Stimulated activated naive CD8-positive, alpha-beta T cell treated with anti-CD3 and anti-CD28 coated beads, Interleukin-15, Interleukin-2, amounts not matched to agents 100 ng/mL and 50 ng/mL, for 24 hours (primary cell): ENCODE data around the gene CD40LG.
A peak's percentile ranks its signal among the peaks of the same experiment; 100 is the strongest.

ENCODE experiments used
- H3K27ac Mint-ChIP-seq: one replicate; pipeline ENCODE4 v1.8.0; 2021; ENCODE audit warnings: mild to moderate bottlenecking, mixed read lengths
- H3K27me3 Mint-ChIP-seq: one replicate; pipeline ENCODE4 v1.8.0; 2021; ENCODE audit warnings: mixed read lengths
- H3K36me3 Mint-ChIP-seq: one replicate; pipeline ENCODE4 v1.8.0; 2021; ENCODE audit warnings: low read depth, mixed read lengths
- H3K4me1 Mint-ChIP-seq: one replicate; pipeline ENCODE4 v1.8.0; 2021; ENCODE audit warnings: low read depth, mixed read lengths
- H3K4me3 Mint-ChIP-seq: one replicate; pipeline ENCODE4 v1.8.0; 2021; ENCODE audit warnings: mild to moderate bottlenecking, mixed read lengths
- H3K9me3 Mint-ChIP-seq: one replicate; pipeline ENCODE4 v1.8.0; 2021; ENCODE audit warnings: mixed read lengths

Gene CD40LG

DNA sequence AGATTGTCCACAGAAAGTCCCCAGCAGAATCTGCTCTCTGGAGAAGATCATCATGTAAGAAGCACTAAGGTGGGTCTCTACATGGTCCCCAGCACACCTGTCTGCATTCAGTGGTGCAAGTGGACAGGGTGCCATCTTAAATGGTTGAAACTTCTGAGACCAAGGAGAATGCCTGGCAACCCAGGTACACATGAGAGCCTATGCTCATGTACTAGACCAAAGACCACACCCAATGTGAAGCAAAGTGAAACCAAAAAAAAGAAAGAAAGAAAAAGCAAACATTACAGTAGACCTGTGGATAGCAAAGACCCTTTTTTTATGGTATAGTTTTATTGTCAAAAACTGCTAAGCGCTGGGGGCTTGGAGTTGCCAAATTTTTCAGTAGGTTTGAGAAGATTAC lies 15.0 kb downstream of the CD40LG start:
- Mint-ChIP-seq H3K36me3 (peaks cover 59% of the 10 kb centered on the region), H3K27me3 (no peaks in the 10 kb centered on the region), H3K4me1 (peaks cover 63% of the 10 kb centered on the region), H3K9me3 (peaks cover 9% of the 10 kb centered on the region), H3K4me3 (no peak overlapping the region), H3K27ac (no peak overlapping the region)

DNA sequence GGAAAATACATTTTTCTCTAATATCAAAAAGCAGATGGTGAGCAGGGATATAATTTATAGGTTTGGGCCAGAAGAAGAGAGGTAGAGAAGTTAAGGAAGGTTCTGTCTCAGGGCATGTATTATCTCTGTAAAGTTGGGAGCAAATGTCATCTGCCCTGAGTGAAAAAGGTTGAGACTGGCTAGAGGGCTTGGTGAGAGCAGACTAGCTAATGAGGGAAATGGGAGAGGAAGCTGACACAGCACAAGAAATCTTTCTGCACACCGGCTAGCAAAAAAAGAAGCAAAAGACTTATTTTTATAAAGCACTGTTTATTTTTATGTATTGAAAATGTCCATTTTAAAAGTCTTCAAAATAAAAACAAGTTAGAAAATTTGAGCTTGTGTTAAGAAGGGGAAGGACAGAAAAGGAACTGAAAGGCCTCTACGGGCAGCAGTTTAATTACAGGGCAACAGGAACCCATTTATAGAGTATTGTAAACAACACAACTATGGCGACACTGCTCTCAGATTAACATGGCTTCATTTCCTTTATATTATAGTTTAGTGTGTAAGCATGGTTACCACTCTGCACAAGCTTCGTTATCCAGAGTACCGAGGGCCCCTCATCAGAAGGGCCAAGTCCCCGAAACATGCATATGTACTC lies 17.4 kb downstream of the CD40LG start:
- peaks cover 52% of the 10 kb centered on the region for H3K4me1 Mint-ChIP-seq
- H3K9me3 Mint-ChIP-seq: peaks cover 9% of the 10 kb centered on the region
- peaks cover 64% of the 10 kb centered on the region for H3K36me3 Mint-ChIP-seq
- no peak overlapping the region for H3K27ac Mint-ChIP-seq
- H3K4me3 Mint-ChIP-seq: no peak overlapping the region
- no peaks in the 10 kb centered on the region for H3K27me3 Mint-ChIP-seq

DNA sequence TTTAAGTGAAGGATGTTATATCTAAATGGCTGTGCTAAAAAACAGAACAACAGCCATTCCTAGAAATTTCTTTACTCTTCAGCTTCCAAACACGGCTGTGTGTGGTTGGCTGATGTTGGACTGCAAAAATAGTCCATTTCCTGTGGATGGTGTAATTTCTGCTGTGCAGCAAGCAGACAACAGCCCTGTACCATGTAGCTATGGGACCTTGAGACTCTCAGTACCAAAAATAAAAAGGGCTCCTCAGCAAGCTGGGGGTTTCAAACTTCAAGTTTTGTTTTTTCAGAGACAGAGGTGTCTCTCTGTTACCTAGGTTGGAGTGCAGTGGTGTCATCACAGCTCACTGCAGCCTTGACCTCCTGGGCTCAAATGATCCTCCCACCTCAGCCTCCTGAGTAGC lies 18.1 kb downstream of the CD40LG start:
- Mint-ChIP-seq H3K36me3 (peaks cover 63% of the 10 kb centered on the region), H3K27me3 (no peaks in the 10 kb centered on the region), H3K4me3 (no peak overlapping the region), H3K9me3 (peaks cover 9% of the 10 kb centered on the region), H3K4me1 (peaks cover 53% of the 10 kb centered on the region), H3K27ac (no peak overlapping the region)

DNA sequence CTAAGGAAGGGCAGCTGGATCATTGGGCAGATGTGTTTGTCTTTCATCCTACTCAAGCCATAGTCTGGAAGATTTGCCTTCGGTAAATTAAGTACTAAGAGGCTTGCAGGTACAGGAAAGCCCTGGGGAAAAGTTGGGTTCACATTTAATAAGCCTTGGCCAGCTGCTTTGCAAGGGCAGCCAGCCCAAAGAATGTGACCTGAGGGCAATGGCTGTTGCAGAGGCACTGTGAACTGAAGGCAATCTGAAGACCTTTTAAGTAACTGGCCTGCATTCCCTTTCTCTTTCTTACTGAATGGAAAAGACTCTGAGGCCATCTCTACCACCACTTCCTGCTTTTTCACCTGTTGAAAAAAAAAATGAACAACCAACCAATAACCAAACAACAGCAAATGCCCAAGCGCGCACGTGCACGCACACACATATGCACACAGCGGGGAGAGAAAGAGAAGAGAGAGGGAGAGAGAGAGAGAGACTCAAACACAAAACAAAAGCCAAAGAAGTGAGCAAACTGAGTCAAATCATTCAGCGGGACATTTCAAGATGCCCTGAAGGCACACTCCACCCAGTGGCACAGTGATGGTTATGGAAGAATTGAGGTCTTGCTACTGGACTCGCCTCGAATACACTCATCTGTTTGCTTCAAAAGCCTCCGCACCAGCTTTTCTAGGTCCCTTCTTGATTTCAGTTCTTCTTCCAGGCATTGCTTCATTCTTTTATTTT lies 19.6 kb downstream of the CD40LG start:
- H3K36me3 Mint-ChIP-seq: peaks cover 74% of the 10 kb centered on the region
- H3K9me3 Mint-ChIP-seq: peaks cover 9% of the 10 kb centered on the region
- no peaks in the 10 kb centered on the region for H3K27me3 Mint-ChIP-seq
- H3K27ac Mint-ChIP-seq: peak overlapping the region; percentile 42
- H3K4me1 Mint-ChIP-seq: peaks cover 58% of the 10 kb centered on the region
- H3K4me3 Mint-ChIP-seq: no peak overlapping the region

DNA sequence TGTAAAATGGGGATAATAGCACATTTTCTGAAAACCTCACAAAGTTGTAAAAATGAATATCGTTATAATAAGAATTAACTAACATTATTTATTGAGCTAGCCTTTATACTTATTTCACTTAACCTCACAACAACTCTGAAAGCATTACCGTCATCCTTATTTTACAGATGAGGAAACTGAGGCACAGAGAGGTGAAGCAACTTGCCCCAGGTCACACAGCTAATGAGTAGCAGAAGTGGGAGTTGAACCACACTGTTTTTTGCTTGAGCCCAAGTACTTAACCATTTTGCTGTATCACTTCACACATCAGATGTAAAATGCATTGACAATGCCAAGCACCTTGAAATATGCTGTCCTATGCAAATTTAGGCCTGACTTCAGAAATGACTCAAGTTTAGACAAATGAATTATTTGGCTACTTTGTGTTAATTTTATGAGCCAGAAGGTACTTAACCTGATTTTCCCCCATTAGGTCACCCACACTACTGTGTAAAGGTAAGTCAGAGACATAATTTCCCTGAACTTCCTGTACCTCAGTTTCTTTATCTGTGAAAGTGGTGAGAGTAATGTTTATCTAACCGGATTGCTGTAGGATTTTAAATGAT lies 23.1 kb downstream of the CD40LG start:
- no peak overlapping the region for H3K4me3 Mint-ChIP-seq
- H3K4me1 Mint-ChIP-seq: peaks cover 66% of the 10 kb centered on the region
- peaks cover 74% of the 10 kb centered on the region for H3K36me3 Mint-ChIP-seq
- H3K27me3 Mint-ChIP-seq: no peaks in the 10 kb centered on the region
- H3K27ac Mint-ChIP-seq: peak overlapping the region; percentile 72
- no peaks in the 10 kb centered on the region for H3K9me3 Mint-ChIP-seq

DNA sequence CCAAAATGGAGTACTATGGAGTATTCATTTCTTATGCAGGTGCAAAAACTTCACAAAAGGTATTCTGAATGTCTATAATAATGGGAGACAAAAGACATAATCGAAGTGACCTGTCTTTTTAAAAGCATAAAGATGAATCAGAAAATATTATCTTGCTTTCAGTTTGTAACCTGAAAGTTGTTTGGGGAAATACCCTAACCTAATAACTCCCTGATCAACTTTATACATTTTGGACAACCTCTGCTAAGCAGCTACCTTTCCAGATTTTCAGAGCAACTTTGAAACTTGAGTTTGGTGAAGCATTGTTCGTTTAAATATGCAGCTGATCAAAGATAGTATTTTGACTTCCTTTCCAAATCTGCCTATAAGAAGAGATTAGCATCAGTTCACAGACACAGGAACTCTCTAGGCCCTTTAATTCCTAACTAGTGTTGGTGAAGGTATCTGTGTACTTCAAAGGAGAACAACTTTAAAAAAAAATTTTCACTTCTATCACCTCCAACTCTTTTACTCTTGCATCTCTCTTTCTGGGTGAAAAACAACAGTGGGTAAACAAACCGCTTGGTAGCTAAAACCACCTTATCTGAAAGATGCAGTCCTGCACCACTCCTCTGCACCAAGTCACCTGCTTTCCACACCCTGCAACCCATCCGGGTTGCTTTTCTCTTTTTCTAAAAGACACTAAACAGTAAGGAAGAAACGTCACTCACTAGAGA lies 26.5 kb downstream of the CD40LG start:
- Mint-ChIP-seq H3K9me3 (no peaks in the 10 kb centered on the region), H3K27me3 (no peaks in the 10 kb centered on the region), H3K36me3 (peaks cover 65% of the 10 kb centered on the region), H3K4me3 (peak overlapping the region; percentile 41), H3K27ac (peak overlapping the region; percentile 87), H3K4me1 (peaks cover 73% of the 10 kb centered on the region)

DNA sequence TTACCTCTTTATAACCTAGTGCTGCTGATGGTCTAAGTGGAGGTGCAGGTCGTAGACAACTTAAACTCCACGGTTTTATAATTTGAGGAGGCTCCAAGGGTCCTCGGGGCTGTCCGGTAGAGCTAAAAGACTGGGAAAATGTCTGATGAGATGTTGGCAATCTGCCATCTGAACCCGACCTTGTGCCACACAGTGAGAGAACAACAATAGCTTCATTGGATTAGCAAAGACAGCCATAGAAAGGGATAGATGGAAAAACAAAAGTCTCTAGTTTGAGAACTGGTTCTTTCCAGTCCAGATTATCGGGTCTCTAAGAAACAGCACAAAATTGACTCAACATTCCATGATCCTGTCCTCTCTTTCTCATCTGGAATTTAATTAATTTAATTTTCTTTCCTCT lies 31.6 kb downstream of the CD40LG start:
- Mint-ChIP-seq H3K4me3 (no peak overlapping the region), H3K9me3 (no peaks in the 10 kb centered on the region), H3K4me1 (peaks cover 33% of the 10 kb centered on the region), H3K27me3 (no peaks in the 10 kb centered on the region), H3K27ac (no peak overlapping the region), H3K36me3 (peaks cover 62% of the 10 kb centered on the region)

DNA sequence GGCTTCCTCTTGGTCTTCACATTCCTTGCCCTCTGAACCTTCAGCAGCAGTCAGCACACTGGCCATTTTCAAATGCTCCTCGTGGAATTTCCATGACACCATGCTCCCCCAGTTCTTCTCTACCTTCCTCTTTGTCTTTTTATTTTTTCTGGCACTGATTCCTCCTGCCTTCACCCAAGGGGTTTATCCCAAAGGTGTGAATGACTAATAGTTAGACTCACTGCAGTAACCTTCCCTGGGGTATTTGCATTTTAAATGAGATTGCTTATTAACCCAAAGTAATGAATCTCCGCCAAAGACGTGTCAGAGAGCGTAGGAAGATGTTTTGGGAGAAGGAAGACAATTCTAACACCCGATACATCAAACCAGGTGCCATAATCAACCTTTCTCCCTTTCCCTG lies 36.2 kb downstream of the CD40LG start:
- no peak overlapping the region for H3K4me3 Mint-ChIP-seq
- H3K9me3 Mint-ChIP-seq: no peaks in the 10 kb centered on the region
- peaks cover 25% of the 10 kb centered on the region for H3K4me1 Mint-ChIP-seq
- H3K27ac Mint-ChIP-seq: no peak overlapping the region
- no peaks in the 10 kb centered on the region for H3K27me3 Mint-ChIP-seq
- peaks cover 48% of the 10 kb centered on the region for H3K36me3 Mint-ChIP-seq

DNA sequence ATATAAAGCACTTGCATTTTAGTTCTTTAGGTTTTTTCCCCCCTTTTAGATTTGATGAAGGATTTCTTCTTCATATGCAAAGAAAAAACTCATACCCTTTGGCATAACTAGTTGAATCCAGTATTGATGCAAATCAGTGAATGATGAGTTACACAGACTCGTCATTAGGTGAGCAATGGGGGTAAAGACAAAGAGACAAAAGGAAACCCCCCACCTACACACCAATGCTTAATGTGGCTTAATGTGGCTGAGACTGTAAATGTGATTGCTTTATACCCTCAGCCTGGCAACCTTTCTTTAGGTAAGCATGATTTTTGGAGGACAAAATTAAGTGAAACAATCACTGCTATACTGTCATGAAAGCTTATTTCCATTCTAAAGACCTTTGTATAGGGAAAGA lies 39.5 kb downstream of the CD40LG start:
- H3K4me3 Mint-ChIP-seq: peak overlapping the region; percentile 60
- no peaks in the 10 kb centered on the region for H3K27me3 Mint-ChIP-seq
- H3K36me3 Mint-ChIP-seq: peaks cover 28% of the 10 kb centered on the region
- H3K27ac Mint-ChIP-seq: peak overlapping the region; percentile 97
- H3K4me1 Mint-ChIP-seq: peaks cover 57% of the 10 kb centered on the region
- no peaks in the 10 kb centered on the region for H3K9me3 Mint-ChIP-seq

DNA sequence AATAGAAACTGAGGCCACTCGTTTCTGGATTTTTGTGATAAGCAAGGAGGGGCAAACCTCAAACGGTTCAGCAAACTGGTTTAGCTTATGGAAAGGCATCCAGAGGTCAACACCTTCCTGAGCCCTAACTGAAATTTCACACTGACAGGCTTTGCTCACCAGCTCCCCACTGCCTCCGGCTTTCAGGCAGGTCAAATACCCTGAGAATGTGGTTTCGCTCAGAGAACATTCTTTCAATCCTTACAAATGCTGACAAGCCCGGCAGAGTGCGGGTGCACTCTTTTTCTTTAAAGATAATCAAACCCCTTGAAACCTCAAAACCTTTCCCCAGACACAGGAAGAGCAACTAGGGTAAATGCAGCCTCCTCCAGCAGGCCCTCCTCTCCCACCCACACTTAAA lies 41.5 kb downstream of the CD40LG start:
- Mint-ChIP-seq H3K36me3 (peaks cover 26% of the 10 kb centered on the region), H3K9me3 (no peaks in the 10 kb centered on the region), H3K27ac (peak overlapping the region; percentile 81), H3K27me3 (no peaks in the 10 kb centered on the region), H3K4me3 (peak overlapping the region; percentile 30), H3K4me1 (peaks cover 75% of the 10 kb centered on the region)

DNA sequence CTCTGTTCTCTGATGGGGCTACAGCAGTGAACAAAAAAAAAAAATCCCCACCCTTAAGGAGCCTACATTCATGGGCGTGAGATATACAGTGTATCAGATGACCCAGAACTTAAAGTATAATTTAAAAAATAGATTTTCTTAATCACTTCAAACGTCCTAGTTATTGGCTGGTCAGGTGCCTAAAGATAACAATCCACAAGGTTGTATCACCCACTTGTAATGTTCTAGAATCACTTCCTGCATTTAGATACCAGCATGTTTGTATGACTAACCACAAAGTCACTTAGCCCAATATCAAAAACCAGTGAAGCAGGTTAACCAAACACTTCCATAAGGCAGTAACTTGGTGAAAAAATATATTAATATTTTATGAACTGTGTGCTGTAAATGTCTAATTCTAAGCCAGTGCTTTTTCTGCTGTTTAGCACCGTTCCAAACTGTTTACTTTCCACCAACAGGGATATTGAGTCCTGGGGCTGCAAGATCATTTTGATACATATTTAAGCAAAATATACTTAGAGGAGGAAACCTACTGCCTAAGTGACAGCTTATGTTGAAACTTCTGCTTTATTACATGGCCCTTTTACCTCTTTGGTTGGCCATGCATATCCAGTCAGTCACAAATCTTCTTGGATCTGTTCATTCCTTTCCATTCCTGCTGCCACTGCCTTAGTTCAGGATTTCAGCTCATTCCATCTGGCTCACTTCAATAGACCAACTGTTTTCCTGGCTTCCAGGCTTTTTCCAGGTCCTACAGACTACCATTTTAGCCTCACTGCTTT lies 43.3 kb downstream of the CD40LG start:
- H3K4me1 Mint-ChIP-seq: peaks cover 93% of the 10 kb centered on the region
- H3K27me3 Mint-ChIP-seq: no peaks in the 10 kb centered on the region
- peak overlapping the region; percentile 38 for H3K27ac Mint-ChIP-seq
- H3K4me3 Mint-ChIP-seq: no peak overlapping the region
- peaks cover 30% of the 10 kb centered on the region for H3K36me3 Mint-ChIP-seq
- H3K9me3 Mint-ChIP-seq: no peaks in the 10 kb centered on the region

DNA sequence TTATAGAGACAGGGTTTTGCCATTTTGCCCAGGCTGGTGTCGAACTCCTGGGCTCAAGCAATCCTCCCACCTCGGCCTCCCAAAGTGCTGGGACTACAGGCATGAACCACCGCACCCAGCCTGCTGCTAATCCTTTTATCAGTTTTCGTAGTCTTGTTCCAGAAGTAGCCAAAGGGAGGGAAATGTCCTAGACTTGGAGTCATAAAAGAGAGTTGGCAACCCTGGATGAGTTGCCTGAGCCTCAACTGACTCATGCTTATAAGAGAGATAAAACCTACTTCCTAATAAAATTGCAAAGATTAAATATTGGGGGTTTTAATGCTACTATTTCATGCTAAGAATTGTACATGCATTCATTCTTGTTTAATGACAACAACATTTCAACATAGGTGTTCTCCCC lies 44.3 kb downstream of the CD40LG start:
- Mint-ChIP-seq H3K9me3 (no peaks in the 10 kb centered on the region), H3K36me3 (peaks cover 28% of the 10 kb centered on the region), H3K27me3 (no peaks in the 10 kb centered on the region), H3K4me1 (peaks cover 93% of the 10 kb centered on the region), H3K27ac (no peak overlapping the region), H3K4me3 (no peak overlapping the region)

DNA sequence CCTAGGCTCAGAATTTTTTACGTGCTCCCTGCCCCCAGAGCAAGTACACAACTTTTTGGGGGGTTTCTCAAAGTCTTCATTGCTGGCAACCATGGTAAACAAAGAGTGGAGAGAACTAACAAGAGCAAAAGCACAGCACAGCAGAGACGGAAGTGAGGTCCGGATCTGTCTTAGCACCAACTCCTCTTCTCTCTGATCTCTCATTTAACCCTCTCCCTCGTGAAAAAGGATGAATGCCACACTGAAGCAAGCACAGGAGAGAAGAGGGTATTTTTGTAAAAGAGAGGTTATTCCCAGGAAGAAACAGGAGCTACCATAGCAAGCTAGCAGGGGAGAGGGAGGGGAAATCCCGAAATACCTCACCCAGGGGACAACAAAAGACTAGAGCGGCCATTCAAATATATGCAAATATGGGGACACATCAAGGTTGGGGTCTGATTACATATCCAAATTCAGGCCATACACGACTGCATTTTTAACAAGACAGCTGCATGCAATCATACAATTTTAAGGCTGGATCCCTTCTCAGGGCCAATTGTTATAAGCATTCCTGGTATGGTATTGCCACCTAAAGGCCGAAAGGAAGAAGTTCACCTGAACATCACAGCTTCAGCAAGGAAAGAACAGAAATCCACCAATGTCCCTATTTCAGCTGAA lies 46.6 kb downstream of the CD40LG start:
- Mint-ChIP-seq H3K4me3 (peak overlapping the region; percentile 66), H3K27me3 (no peaks in the 10 kb centered on the region), H3K36me3 (peaks cover 30% of the 10 kb centered on the region), H3K9me3 (peaks cover 9% of the 10 kb centered on the region), H3K27ac (peak overlapping the region; percentile 92), H3K4me1 (peaks cover 81% of the 10 kb centered on the region)

DNA sequence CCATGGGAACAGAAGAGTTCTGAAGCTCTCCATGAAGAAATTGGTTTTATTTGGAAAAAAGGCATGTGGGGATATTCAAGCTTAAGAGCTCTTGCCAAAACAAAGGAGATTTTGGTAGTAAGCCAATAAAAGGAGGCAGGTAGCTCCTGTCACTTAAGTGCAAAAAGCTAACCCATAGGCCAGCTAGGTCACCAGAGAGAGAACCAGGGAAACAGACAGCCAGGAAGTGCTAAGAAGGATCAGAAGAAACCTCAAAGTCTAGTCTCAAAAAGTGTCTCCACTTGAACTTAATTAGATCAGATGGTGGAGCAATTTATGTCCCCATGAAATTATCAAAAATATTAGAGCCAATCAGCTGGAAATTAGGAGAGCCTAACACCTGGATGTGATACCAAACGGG lies 49.2 kb downstream of the CD40LG start:
- no peak overlapping the region for H3K4me3 Mint-ChIP-seq

More for the DNA sequence above, 49.2 kb downstream of the CD40LG start:
- Mint-ChIP-seq H3K27me3 (no peaks in the 10 kb centered on the region), H3K36me3 (peaks cover 40% of the 10 kb centered on the region), H3K27ac (peak overlapping the region; percentile 71), H3K9me3 (peaks cover 20% of the 10 kb centered on the region), H3K4me1 (peaks cover 57% of the 10 kb centered on the region)
